DND-41 (cell line): ENCODE data around the gene ABCC8.

Source experiments
- EZH2 ChIP-seq: IDR thresholded peaks from 3 replicates; pipeline ENCODE4 v1.6.1; 2012; ENCODE audit warnings: borderline replicate concordance, low read depth, mild to moderate bottlenecking, moderate library complexity, low read length, inconsistent platforms; ENCODE audit not compliant: severe bottlenecking
- TF ChIP-seq, protein P1 (sequence below): IDR thresholded peaks from 2 replicates; pipeline ENCODE4 v1.5.1; 2012; ENCODE audit warnings: borderline replicate concordance, low read length, moderate library complexity, mild to moderate bottlenecking; ENCODE audit not compliant: poor library complexity, severe bottlenecking; ENCODE audit errors: extremely low read depth

DNA sequence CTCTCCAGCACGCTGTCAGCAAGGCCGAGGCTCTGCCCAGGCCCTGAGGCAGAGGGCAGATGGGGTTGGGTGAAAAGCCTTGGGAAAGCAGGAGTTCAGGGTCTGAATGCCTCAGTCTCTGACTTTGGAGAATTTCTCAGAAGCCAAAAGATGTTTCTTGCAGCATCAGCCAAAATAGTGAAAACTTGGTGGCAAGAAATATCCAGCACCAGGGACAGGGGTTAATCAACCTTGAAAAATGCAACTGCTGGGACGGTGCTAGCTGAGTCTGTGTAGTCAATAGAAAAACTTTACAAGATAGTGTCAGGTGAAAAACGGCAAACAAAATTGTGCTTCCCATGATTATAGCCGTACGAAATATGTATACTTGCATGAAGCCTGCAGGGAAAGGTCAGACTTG is 1.4 kb upstream of the ABCC8 start:
- TF ChIP-seq, protein P1, sequence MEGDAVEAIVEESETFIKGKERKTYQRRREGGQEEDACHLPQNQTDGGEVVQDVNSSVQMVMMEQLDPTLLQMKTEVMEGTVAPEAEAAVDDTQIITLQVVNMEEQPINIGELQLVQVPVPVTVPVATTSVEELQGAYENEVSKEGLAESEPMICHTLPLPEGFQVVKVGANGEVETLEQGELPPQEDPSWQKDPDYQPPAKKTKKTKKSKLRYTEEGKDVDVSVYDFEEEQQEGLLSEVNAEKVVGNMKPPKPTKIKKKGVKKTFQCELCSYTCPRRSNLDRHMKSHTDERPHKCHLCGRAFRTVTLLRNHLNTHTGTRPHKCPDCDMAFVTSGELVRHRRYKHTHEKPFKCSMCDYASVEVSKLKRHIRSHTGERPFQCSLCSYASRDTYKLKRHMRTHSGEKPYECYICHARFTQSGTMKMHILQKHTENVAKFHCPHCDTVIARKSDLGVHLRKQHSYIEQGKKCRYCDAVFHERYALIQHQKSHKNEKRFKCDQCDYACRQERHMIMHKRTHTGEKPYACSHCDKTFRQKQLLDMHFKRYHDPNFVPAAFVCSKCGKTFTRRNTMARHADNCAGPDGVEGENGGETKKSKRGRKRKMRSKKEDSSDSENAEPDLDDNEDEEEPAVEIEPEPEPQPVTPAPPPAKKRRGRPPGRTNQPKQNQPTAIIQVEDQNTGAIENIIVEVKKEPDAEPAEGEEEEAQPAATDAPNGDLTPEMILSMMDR: no peak
- TF ChIP-seq EZH2: no peak
